K562 (cell line): ENCODE measurements around the gene NTRK3. TPM values are rescaled to one million over a fixed set of nuclear protein-coding genes. Genes with fewer than 3 reads are reported as not detected.

Experiments used
- ATAC-seq: fragments of 200-7000 bp; cut with Tn5 transposase; 3 replicates; pipeline ENCODE4 v1.9.1; 2020; ENCODE audit warnings: moderate library complexity
- BruUV-seq: library from RNA; stranded (reverse); fragments of 400-500 nt; replicated peaks from 2 replicates; lab custom pipeline; 2021; lab: Mats Ljungman, UMichigan
- CTCF ChIA-PET: fragments of 300-600 bp; formaldehyde crosslinking; extraction: SDS; loops from one replicate; lab custom pipeline; 2021; ENCODE audit warnings: low intra/inter-chr PET ratio; lab: Yijun Ruan, JAX
- POLR2A ChIA-PET: fragments of 300-600, 350-650 bp; sonication (Branson Sonifier 250); formaldehyde crosslinking; extraction: SDS; loops from one replicate; lab custom pipeline; 2021; ENCODE audit warnings: antibody characterized with exemption, inconsistent platforms; lab: Yijun Ruan, JAX
- DNase-seq, 4 experiments: peaks; one replicate each; pipeline versions ENCODE4 v3.0.0 to v3.0.0-alpha.2; 2011 to 2018; ENCODE audit warnings: low spot score in 3 of 4, mixed read lengths in 3 of 4; ENCODE audit errors: extremely low read depth in 1 of 4
- FAIRE-seq: peaks from 2 replicates; lab custom pipeline; 2011; peaks lifted over from hg19 to GRCh38; lab: Jason Lieb, UNC
- H2AFZ ChIP-seq: 2 replicates; pipeline ENCODE4 v1.6.0; 2011; ENCODE audit warnings: low read depth, low read length, control low read depth, inconsistent platforms
- H3K27ac ChIP-seq: fragments of 200-600 bp; 3 replicates; pipeline ENCODE4 v1.8.0; 2011; ENCODE audit warnings: low read depth, mild to moderate bottlenecking, control low read depth, inconsistent platforms, low read length, moderate library complexity, mixed read lengths; ENCODE audit errors: extremely low read depth
- H3K27me3 ChIP-seq, 2 experiments: fragments of 300-600 bp in 1 of 2; 2 replicates in 1 of 2; 3 replicates in 1 of 2; pipeline versions ENCODE4 v1.6.0 to v1.8.0; 2011; ENCODE audit warnings: inconsistent platforms in 2 of 2, low read length in 2 of 2, mild to moderate bottlenecking in 1 of 2, mixed read lengths in 1 of 2, moderate library complexity in 1 of 2; ENCODE audit not compliant: control insufficient read depth in 2 of 2, insufficient read depth in 2 of 2
- H3K36me3 ChIP-seq: fragments of 300-600 bp; 3 replicates; pipeline ENCODE4 v1.8.0; 2011; ENCODE audit warnings: mild to moderate bottlenecking, low read length, inconsistent platforms; ENCODE audit not compliant: control insufficient read depth, insufficient read depth
- H3K4me1 ChIP-seq, 2 experiments: fragments of 200-600 bp in 1 of 2; replicated peaks in 1 of 2; 2 replicates in 1 of 2; 3 replicates in 1 of 2; pipeline versions ENCODE4 v1.5.1 to v1.8.0; 2011; ENCODE audit warnings: inconsistent platforms in 2 of 2, low read length in 2 of 2, mild to moderate bottlenecking in 1 of 2, mixed read lengths in 1 of 2, moderate library complexity in 1 of 2; ENCODE audit not compliant: control insufficient read depth in 2 of 2, insufficient read depth in 2 of 2
- H3K4me2 ChIP-seq: 2 replicates; pipeline ENCODE4 v1.6.1; 2011; ENCODE audit warnings: low read length, control low read depth, inconsistent platforms, mixed read lengths; ENCODE audit not compliant: insufficient read depth
- H3K4me3 ChIP-seq: fragments of 200-600 bp; sonication (generic), shearing (Covaris generic); 2 replicates; pipeline ENCODE4 v1.5.1; 2016; ENCODE audit warnings: control low read depth, inconsistent platforms
- H3K79me2 ChIP-seq: fragments of 200-600 bp; 3 replicates; pipeline ENCODE4 v1.8.0; 2011; ENCODE audit warnings: low read length, inconsistent platforms; ENCODE audit not compliant: control insufficient read depth, insufficient read depth
- H3K9ac ChIP-seq, 2 experiments: 2 replicates each; pipeline versions ENCODE4 v1.6.0 to v1.6.1; 2011; ENCODE audit warnings: low read depth in 2 of 2, low read length in 2 of 2, control low read depth in 1 of 2, inconsistent platforms in 1 of 2, mild to moderate bottlenecking in 1 of 2, mixed read lengths in 1 of 2; ENCODE audit not compliant: insufficient read depth in 1 of 2
- H3K9me1 ChIP-seq: one replicate; pipeline ENCODE4 v1.6.0; 2011; ENCODE audit warnings: inconsistent platforms, mild to moderate bottlenecking, low read length, moderate library complexity; ENCODE audit not compliant: control insufficient read depth, insufficient read depth
- H3K9me3 ChIP-seq: replicated peaks from 2 replicates; pipeline ENCODE4 v1.5.1; 2011; ENCODE audit warnings: low read depth, low read length, inconsistent platforms; ENCODE audit not compliant: control insufficient read depth, insufficient read depth
- H4K20me1 ChIP-seq: replicated peaks from 2 replicates; pipeline ENCODE4 v1.6.1; 2011; ENCODE audit warnings: low read length, inconsistent platforms, mixed read lengths; ENCODE audit not compliant: control insufficient read depth, insufficient read depth
- C11orf30 ChIP-seq: fragments of 450-650 bp; IDR thresholded peaks from 2 replicates; pipeline ENCODE4 v1.6.1; 2016; ENCODE audit warnings: low read depth, mild to moderate bottlenecking
- CHAMP1 ChIP-seq: fragments of 450-650 bp; IDR thresholded peaks from 2 replicates; pipeline ENCODE4 v1.6.1; 2016; ENCODE audit warnings: mild to moderate bottlenecking
- HDAC2 ChIP-seq: fragments of 450-650 bp; IDR thresholded peaks from 2 replicates; pipeline ENCODE4 v1.6.1; 2016; ENCODE audit warnings: mild to moderate bottlenecking
- HMG20A ChIP-seq: fragments of 450-650 bp; formaldehyde crosslinking; conservative IDR thresholded peaks from 2 replicates; pipeline ENCODE4 v1.4.0; 2020; ENCODE audit warnings: mild to moderate bottlenecking, mixed read lengths
- MTA2 ChIP-seq: fragments of 450-650 bp; IDR thresholded peaks from 2 replicates; pipeline ENCODE4 v1.6.1; 2016; ENCODE audit warnings: low read depth
- NFRKB ChIP-seq: fragments of 450-650 bp; IDR thresholded peaks from 2 replicates; pipeline ENCODE4 v1.6.1; 2016; ENCODE audit warnings: low read depth
- RFX1 ChIP-seq: fragments of 450-650 bp; IDR thresholded peaks from 2 replicates; pipeline ENCODE4 v1.6.1; 2016; ENCODE audit warnings: mild to moderate bottlenecking, moderate library complexity
- RREB1 ChIP-seq: fragments of 250-450 bp; sonication (Bioruptor Pico); IDR thresholded peaks from 2 replicates; pipeline ENCODE4 v1.4.0; 2020
- TBL1XR1 ChIP-seq, 2 experiments: IDR thresholded peaks; 2 replicates each; pipeline ENCODE4 v1.6.1; 2012; ENCODE audit warnings: improper control_type of control experiment in 2 of 2, low read length in 2 of 2, mild to moderate bottlenecking in 1 of 2
- ZHX1 ChIP-seq: fragments of 150-350 bp; conservative IDR thresholded peaks from 2 replicates; pipeline ENCODE4 v1.6.1; 2014; ENCODE audit warnings: low read length
- ZNF668 ChIP-seq: fragments of 250-450 bp; sonication (Bioruptor Pico); IDR thresholded peaks from 2 replicates; pipeline ENCODE4 v1.8.0; 2022; ENCODE audit warnings: mild to moderate bottlenecking, inconsistent platforms
- ZNF699 ChIP-seq: fragments of 250-450 bp; sonication (Bioruptor Pico); IDR thresholded peaks from 2 replicates; pipeline ENCODE4 v1.8.0; 2021; ENCODE audit warnings: mild to moderate bottlenecking, moderate library complexity; ENCODE audit not compliant: insufficient replicate concordance
- WGBS: fragments of 100-300 bp; shearing (Covaris generic); methylation state at CpG from one replicate; pipeline ENCODE4 v1.1.6; 2016; ENCODE audit warnings: low coverage, mixed read lengths; ENCODE audit not compliant: insufficient coverage; ENCODE audit errors: missing lambda C conversion rate; 5-methylcytosine and 5-hydroxymethylcytosine counted together
- in situ Hi-C: fragments of 300-500 bp; cut with MboI; formaldehyde crosslinking; loops from 4 replicates; pipeline ENCODE4 v1.15.0; 2018; ENCODE audit warnings: inconsistent platforms, mixed read lengths
- intact Hi-C: fragments of 100-400 bp; cut with micrococcal nuclease; formaldehyde crosslinking; loops from 2 replicates; pipeline ENCODE4 v1.14.2; 2022
- polyA plus RNA-seq, 8 experiments: library from polyadenylated mRNA; depleted of rRNA in 4 of 8; stranded (reverse) in 5 of 8; unstranded in 3 of 8; fragments of >200 nt; fragmentation: Nextera tagmentation in 2 of 8; fragmentation: Illumina TruSeq in 1 of 8; extraction: Ambion mirVana in 2 of 8; extraction: Trizol in 1 of 8; gene quantifications; 2 replicates each; pipeline versions ENCODE4 v1.2.1 to v1.2.3, GENCODE V29; 2011 to 2014; ENCODE audit warnings: inconsistent platforms in 1 of 8, missing spikeins in 1 of 8
- total RNA-seq, 7 experiments: library from RNA; depleted of rRNA in 6 of 7; stranded (reverse); fragments of >200 nt in 6 of 7; fragmentation: Illumina TruSeq in 2 of 7; extraction: Trizol in 2 of 7; gene quantifications; 2 replicates each; pipeline versions ENCODE4 v1.2.1 to v1.2.3, GENCODE V29; 2011 to 2021; ENCODE audit warnings: low replicate concordance in 1 of 7

The NTRK3 gene
- total and polyA plus RNA-seq, 9 of the 15 experiments (the other 6 are each of a cell fraction or from before 2014, with no cell fraction given): 0.11 to 0.13 TPM; not detected in 7

DNA sequence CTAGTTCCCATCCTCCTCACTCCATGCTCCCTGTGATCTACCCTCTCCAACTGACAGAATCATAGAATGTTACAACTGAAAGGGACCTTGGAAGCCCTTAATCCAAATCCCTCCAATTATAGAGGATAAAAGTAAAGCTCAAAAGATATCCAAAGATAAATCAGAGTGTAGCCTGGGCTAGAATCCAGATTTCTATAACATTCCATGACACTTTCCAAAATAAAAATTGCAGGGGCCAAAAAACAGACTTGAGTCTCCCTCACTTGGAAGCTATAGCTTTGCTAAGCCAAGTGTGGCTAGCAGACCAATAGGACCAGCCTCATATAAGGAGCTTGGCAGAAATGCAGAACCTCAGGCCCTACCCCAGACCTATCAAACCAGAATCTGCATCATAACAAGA is 148.1 kb downstream of the NTRK3 start (continued):
- TF ChIP-seq MTA2 (no peak), ZNF699 (no peak)

- BruUV-seq: no TSS peak
- WGBS: 0% methylated on average over 4 of the region's 6 CpGs
- no peaks in the 10 kb centered on the region for H4K20me1 ChIP-seq
- in situ Hi-C loops (no loop called here), intact Hi-C loops (no loop called here)
- no peak overlapping the region for H3K4me2 ChIP-seq
- no peaks in the 10 kb centered on the region for H3K79me2 ChIP-seq
- H3K9me1 ChIP-seq: no peaks in the 10 kb centered on the region
- H3K36me3 ChIP-seq: no peaks in the 10 kb centered on the region
- no peak overlapping the region for H3K9ac ChIP-seq
- no peak for ATAC-seq
- ChIA-PET POLR2A (no interaction called here), CTCF (no interaction called here)
- DNase-seq: no peak
- no peak overlapping the region for H3K4me3 ChIP-seq
- FAIRE-seq: no peak
- no peaks in the 10 kb centered on the region for H3K4me1 ChIP-seq
- H3K27ac ChIP-seq: no peak overlapping the region
- H3K27me3 ChIP-seq: peaks cover 1 to 2% of the 10 kb centered on the region in 2 experiments; a peak in 2 of 5 replicates
- no peak overlapping the region for H2AFZ ChIP-seq
- no peaks in the 10 kb centered on the region for H3K9me3 ChIP-seq
- no peak for TF ChIP-seq CHAMP1
- TF ChIP-seq NFRKB: no peak
- no peak for TF ChIP-seq RFX1
- no peak for TF ChIP-seq RREB1
- no peak for TF ChIP-seq ZHX1
- TF ChIP-seq HMG20A (CRISPR knock-in tag): no peak
- TF ChIP-seq ZNF668: no peak
- no peak for TF ChIP-seq C11orf30
- TF ChIP-seq TBL1XR1 (IDR thresholded peaks at IDR 0.05; ENCODE audit: low read length in 2 of 2): no peak
- no peak for TF ChIP-seq HDAC2
These were observed 150.5 kb downstream of the NTRK3 start for GRCh38 chr15:88106074-88106473.
